NT2/D1 (cell line): ENCODE results near the gene ZNF385B.

Experiments used
- DNase-seq: peaks from one replicate; pipeline ENCODE4 v3.0.0-alpha.2; 2011; ENCODE audit warnings: low read depth, low spot score
- H3K27me3 ChIP-seq: 2 replicates; pipeline ENCODE4 v1.6.0; 2011; ENCODE audit warnings: mild to moderate bottlenecking; ENCODE audit not compliant: insufficient read length, insufficient read depth
- H3K36me3 ChIP-seq: 2 replicates; pipeline ENCODE4 v1.6.1; 2011; ENCODE audit warnings: mild to moderate bottlenecking, low read length, mixed read lengths; ENCODE audit not compliant: insufficient read depth, insufficient read length
- H3K4me1 ChIP-seq: 2 replicates; pipeline ENCODE4 v1.5.1; 2011; ENCODE audit not compliant: insufficient read depth, insufficient read length
- H3K4me3 ChIP-seq: 2 replicates; pipeline ENCODE4 v1.5.1; 2011; ENCODE audit warnings: low read depth; ENCODE audit not compliant: insufficient read length
- H3K9ac ChIP-seq: 2 replicates; pipeline ENCODE4 v1.6.0; 2011; ENCODE audit warnings: low read depth; ENCODE audit not compliant: insufficient read length
- H3K9me3 ChIP-seq: 2 replicates; pipeline ENCODE4 v1.5.1; 2011; ENCODE audit warnings: mild to moderate bottlenecking, low read length; ENCODE audit not compliant: insufficient read depth
- SUZ12 ChIP-seq: IDR thresholded peaks from 2 replicates; pipeline ENCODE4 v1.6.1; 2011; ENCODE audit not compliant: insufficient read length, insufficient read depth; ENCODE audit errors: extremely low read depth
- YY1 ChIP-seq: IDR thresholded peaks from 2 replicates; pipeline ENCODE4 v1.6.1; 2011; ENCODE audit not compliant: insufficient read length, insufficient read depth
- ZNF274 ChIP-seq: IDR thresholded peaks from 2 replicates; pipeline ENCODE4 v1.6.1; 2011; ENCODE audit warnings: mild to moderate bottlenecking, low read depth, low read length

The ZNF385B gene

DNA sequence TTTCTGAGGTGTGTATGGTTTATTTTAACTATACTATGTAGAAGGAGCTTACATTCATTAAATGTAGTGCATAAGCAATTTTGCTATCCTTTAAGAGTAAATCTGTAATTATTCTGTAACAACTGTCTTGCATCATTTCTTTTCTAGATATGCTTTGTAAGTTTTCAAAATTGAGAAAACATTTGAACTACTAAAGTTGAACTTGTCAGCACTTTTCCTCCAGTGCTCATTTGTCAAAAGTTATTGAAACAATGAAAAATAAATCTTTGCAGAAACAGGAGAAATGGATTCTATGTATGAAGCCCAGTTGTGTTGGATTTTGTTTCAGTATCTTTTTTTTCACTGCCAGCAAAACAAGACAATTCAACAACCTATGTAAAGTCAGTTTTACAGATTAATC, 14.5 kb upstream of the ZNF385B start:
- H3K9me3 ChIP-seq, result no peaks in the 10 kb centered on the region
- H3K4me1 ChIP-seq, result no peaks in the 10 kb centered on the region
- TF ChIP-seq YY1 (no peak), ZNF274 (no peak), SUZ12 (no peak)
- DNase-seq, result no peak
- H3K9ac ChIP-seq, result no peak overlapping the region
- no peaks in the 10 kb centered on the region for H3K27me3 ChIP-seq
- no peak overlapping the region for H3K4me3 ChIP-seq
- no peaks in the 10 kb centered on the region for H3K36me3 ChIP-seq

DNA sequence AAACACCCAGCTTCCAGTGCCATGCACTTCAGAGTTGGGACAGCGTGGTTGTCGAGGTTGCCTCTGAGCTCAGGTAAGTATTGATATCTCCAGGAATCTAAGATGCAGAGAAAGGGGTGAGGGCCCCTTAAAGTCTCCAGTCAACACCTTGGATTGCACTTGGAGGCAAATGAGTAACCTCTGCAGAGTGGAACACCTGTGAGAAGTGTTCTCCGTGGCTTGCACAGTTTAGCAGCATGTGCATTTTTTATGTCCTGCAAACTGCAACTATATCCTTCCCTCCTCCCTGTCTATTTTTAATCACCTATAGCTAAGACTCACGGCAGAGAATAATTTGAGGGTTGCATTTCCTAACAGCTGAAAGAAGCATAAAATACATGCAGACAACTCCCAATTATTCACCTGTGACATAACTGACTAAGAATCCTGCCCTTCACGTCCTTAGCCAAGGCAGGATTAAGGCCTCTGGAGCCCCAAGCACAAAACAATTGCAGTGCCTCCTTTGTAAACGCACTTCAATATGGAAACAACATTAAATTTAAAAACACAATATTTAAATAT, 1.6 kb upstream of the ZNF385B start:
- peaks cover 54% of the 10 kb centered on the region for H3K27me3 ChIP-seq
- H3K9me3 ChIP-seq, result no peaks in the 10 kb centered on the region
- no peaks in the 10 kb centered on the region for H3K36me3 ChIP-seq
- TF ChIP-seq ZNF274 (no peak), YY1 (no peak), SUZ12 (no peak)
- H3K4me1 ChIP-seq, result no peaks in the 10 kb centered on the region
- H3K9ac ChIP-seq, result no peak overlapping the region
- no peak overlapping the region for H3K4me3 ChIP-seq
- DNase-seq, result no peak

DNA sequence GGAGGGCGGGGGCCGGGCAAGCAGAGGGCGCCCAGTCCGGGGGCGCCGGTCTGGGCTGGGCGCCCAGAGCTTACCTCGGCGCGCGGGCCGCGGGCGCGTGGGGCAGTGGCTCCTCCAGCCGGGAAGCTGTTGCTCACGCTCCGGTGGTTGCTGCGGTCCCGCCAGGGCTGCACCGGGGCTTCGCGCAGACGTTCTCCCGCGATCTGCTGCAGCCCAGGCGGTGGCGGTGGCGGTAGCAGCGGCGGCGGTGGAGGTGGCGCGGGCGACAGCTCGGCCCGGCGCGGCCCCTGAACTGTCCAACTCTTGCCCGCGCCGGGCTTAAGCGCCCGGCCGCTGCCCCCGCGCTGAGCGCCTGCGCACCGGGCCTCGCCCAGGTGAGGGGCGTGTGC, 391 bp downstream of the ZNF385B start:
- no peaks in the 10 kb centered on the region for H3K36me3 ChIP-seq
- H3K4me3 ChIP-seq, result peak overlapping the region; percentile 74
- DNase-seq, result no peak
- H3K27me3 ChIP-seq, result peaks cover 54% of the 10 kb centered on the region
- peak overlapping the region; percentile 77 for H3K9ac ChIP-seq
- no peaks in the 10 kb centered on the region for H3K9me3 ChIP-seq
- no peak for TF ChIP-seq SUZ12
- H3K4me1 ChIP-seq, result no peaks in the 10 kb centered on the region

DNA sequence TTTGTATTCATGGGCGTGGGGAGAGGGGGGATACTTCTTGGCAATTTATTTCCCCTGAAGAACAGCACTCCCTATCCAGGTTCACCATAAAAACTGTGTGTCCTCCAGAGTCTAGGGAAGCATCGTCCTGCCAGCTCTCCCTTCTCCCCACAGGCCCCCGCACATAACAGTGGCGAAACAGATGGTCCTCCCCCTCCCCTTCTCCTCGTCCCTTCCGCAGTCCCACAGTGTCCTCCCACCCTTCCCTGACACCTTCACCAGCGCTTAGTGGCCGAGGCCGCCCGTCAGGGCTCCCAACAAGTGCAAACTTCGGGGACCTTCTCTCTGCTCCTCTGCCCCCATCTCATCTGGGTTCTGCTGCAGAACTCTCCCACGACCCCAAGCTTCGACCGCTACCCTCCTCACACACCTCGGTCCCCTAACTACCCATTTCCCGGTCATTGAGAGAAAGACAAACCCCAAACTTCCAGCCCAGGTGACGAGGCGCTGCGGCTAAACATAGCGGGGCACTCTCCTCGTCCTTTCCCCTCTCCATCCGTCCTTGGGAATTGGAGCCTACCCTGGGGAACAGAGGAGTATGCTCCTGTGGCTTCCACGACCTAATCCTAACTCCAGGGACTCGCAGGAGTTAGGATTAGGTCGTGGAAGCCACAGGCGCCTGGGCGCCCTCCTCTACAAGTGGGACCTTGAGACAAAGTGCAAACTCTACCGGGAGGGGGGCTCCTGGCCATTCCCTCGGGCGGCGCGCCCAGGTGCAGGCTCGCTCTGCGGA, 971 bp downstream of the ZNF385B start:
- Histone ChIP-seq H3K9me3 (no peaks in the 10 kb centered on the region), H3K4me1 (no peaks in the 10 kb centered on the region), H3K4me3 (peak overlapping the region; percentile 74), H3K27me3 (peaks cover 54% of the 10 kb centered on the region), H3K9ac (peak overlapping the region; percentile 77), H3K36me3 (no peaks in the 10 kb centered on the region)
- DNase-seq, result no peak
- TF ChIP-seq ZNF274, result no peak
- TF ChIP-seq YY1, result no peak
- no peak for TF ChIP-seq SUZ12

DNA sequence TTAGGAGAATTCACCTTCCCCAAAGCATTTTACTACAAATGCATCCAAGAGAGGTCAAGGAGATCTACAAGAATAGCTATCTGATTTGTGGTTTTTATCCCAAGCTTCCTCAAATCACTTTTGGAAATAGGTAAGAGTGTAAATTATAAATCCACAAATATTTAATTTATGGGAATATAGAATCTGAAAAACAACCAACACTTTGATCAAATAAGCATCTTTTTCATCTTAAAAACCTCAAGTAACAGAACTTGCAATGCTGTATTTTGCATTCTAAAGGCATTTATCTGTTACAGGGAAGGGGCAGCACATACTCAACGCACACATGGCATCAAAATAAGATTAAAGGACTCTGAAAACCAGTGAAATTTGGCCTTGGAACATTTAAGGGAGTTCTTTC, 1.9 kb downstream of the ZNF385B start:
- no peaks in the 10 kb centered on the region for H3K4me1 ChIP-seq
- no peaks in the 10 kb centered on the region for H3K36me3 ChIP-seq
- no peak for DNase-seq
- no peak overlapping the region for H3K9ac ChIP-seq
- no peak overlapping the region for H3K4me3 ChIP-seq
- no peaks in the 10 kb centered on the region for H3K9me3 ChIP-seq
- TF ChIP-seq YY1 (no peak), ZNF274 (no peak), SUZ12 (no peak)
- H3K27me3 ChIP-seq, result peaks cover 54% of the 10 kb centered on the region

DNA sequence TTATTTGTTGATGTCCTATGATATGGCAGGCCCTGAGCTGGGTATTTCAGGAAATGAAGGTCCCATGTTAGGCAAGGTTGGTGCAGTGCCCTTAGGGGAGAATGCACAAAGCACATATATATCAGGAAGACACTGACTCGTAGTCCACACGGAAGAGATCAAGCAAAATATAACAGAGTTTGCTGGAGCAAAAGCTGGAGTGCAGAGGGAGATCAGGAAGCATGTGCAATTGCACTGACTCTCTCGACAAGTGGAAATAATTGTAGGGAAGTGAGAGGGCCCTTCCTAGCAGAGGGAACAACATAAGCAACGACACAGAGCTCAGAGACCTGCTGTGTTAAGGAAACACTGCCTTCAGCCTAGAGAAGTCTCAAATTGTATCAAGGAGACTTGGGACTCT, 4.2 kb downstream of the ZNF385B start:
- TF ChIP-seq SUZ12 (no peak), YY1 (no peak), ZNF274 (no peak)
- Histone ChIP-seq H3K36me3 (no peaks in the 10 kb centered on the region), H3K4me3 (no peak overlapping the region), H3K4me1 (no peaks in the 10 kb centered on the region), H3K9ac (no peak overlapping the region), H3K9me3 (no peaks in the 10 kb centered on the region), H3K27me3 (peaks cover 36% of the 10 kb centered on the region)
- no peak for DNase-seq

DNA sequence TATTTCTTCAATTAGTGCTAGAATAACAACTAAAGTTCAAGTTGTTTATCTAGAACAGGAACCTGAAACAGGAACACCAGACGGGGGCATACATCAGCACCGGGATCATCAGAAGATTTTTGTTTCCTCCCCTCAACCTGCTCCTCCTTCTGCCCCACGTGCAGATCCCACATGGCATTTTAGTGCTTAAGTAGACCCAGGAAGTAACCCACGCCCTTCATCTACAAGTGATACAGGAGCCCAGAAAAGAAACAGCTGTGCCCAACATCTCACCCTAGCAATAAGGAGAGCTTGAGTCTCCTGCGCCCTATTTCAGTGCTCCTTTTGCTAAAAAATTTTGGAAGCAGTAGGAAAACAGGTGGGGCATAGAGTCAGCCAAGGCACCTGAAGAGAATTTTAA, 5.2 kb downstream of the ZNF385B start:
- no peak overlapping the region for H3K4me3 ChIP-seq
- no peaks in the 10 kb centered on the region for H3K36me3 ChIP-seq
- peaks cover 27% of the 10 kb centered on the region for H3K27me3 ChIP-seq
- H3K9me3 ChIP-seq, result no peaks in the 10 kb centered on the region
- no peak for TF ChIP-seq SUZ12
- no peak for TF ChIP-seq ZNF274
- no peak for TF ChIP-seq YY1
- H3K9ac ChIP-seq, result no peak overlapping the region
- no peak for DNase-seq
- no peaks in the 10 kb centered on the region for H3K4me1 ChIP-seq
